Smooth muscle cell (in vitro differentiated cells): Measurements from ENCODE around the gene PTH2. TPM values are rescaled to one million over a fixed set of nuclear protein-coding genes. Genes with fewer than 3 reads are reported as not detected.

Experiments used
- DNase-seq: peaks from one replicate; lab custom pipeline; 2025; ENCODE audit not compliant: unreplicated experiment; lab: John Stamatoyannopoulos, UW
- H2AFZ ChIP-seq: fragments of 200-600 bp; sonication (generic); 2 replicates; pipeline ENCODE4 v1.6.0; 2016; ENCODE audit warnings: antibody characterized with exemption, low read depth, mild to moderate bottlenecking
- H3F3A ChIP-seq: fragments of 200-600 bp; sonication (generic); 2 replicates; pipeline ENCODE4 v1.6.0; 2017; ENCODE audit warnings: antibody characterized with exemption, low read depth
- H3K27ac ChIP-seq: fragments of 200-600 bp; sonication (generic); 2 replicates; pipeline ENCODE4 v1.5.1; 2016; ENCODE audit warnings: low read depth, mild to moderate bottlenecking
- H3K27me3 ChIP-seq: fragments of 200-600 bp; sonication (generic); 2 replicates; pipeline ENCODE4 v1.6.1; 2016; ENCODE audit warnings: low read depth, mild to moderate bottlenecking
- H3K36me3 ChIP-seq: fragments of 200-600 bp; sonication (generic); 2 replicates; pipeline ENCODE4 v1.5.1; 2016; ENCODE audit warnings: low read depth
- H3K4me1 ChIP-seq: fragments of 200-600 bp; sonication (generic); 2 replicates; pipeline ENCODE4 v1.5.1; 2016; ENCODE audit warnings: low read depth
- H3K4me2 ChIP-seq: fragments of 200-600 bp; sonication (generic); 2 replicates; pipeline ENCODE4 v1.6.0; 2016; ENCODE audit warnings: mild to moderate bottlenecking
- H3K4me3 ChIP-seq: fragments of 200-600 bp; sonication (generic); 2 replicates; pipeline ENCODE4 v1.5.1; 2016; ENCODE audit warnings: mild to moderate bottlenecking
- H3K79me2 ChIP-seq: fragments of 200-600 bp; sonication (generic); 2 replicates; pipeline ENCODE4 v1.6.0; 2016; ENCODE audit warnings: low read depth, mild to moderate bottlenecking
- H3K9ac ChIP-seq: fragments of 200-600 bp; sonication (generic); 2 replicates; pipeline ENCODE4 v1.6.0; 2016; ENCODE audit warnings: low read depth
- H3K9me3 ChIP-seq: fragments of 200-600 bp; sonication (generic); replicated peaks from 2 replicates; pipeline ENCODE4 v1.5.1; 2016; ENCODE audit warnings: low read depth
- H4K20me1 ChIP-seq: fragments of 200-600 bp; sonication (generic); 2 replicates; pipeline ENCODE4 v1.6.0; 2016; ENCODE audit warnings: low read depth
- CTCF ChIP-seq: fragments of 200-600 bp; sonication (generic); IDR thresholded peaks from 2 replicates; pipeline ENCODE4 v1.5.1; 2017; ENCODE audit warnings: borderline replicate concordance, mild to moderate bottlenecking, antibody characterized with exemption; ENCODE audit not compliant: insufficient read depth, poor library complexity, severe bottlenecking
- WGBS: methylation state at CpG from one replicate; pipeline ENCODE4 v1.1.7; 2016; ENCODE audit warnings: low lambda C conversion rate; 5-methylcytosine and 5-hydroxymethylcytosine counted together
- polyA plus RNA-seq: library from polyadenylated mRNA; unstranded; fragments of >200 nt; fragmentation: Nextera tagmentation; extraction: Ambion mirVana; gene quantifications from 2 replicates; pipeline ENCODE4 v1.2.1, GENCODE V29; 2016
- total RNA-seq: library from RNA; depleted of rRNA; stranded (reverse); fragments of >200 nt; gene quantifications from 2 replicates; pipeline ENCODE4 v1.2.3, GENCODE V29; 2014

Gene PTH2
- total and polyA plus RNA-seq, 2 experiments from 2014 or later: not detected

- peak; percentile 90 for DNase-seq
- no peak for TF ChIP-seq CTCF
- Histone ChIP-seq H3K4me2 (peak overlapping the region; percentile 96), H3K27ac (peak overlapping the region; percentile 45), H3K27me3 (peaks cover 46% of the 10 kb centered on the region), H3K4me1 (peaks cover 6% of the 10 kb centered on the region), H3K4me3 (peak overlapping the region; percentile 76), H3K79me2 (no peaks in the 10 kb centered on the region), H3F3A (peaks cover 8% of the 10 kb centered on the region), H2AFZ (peak overlapping the region; percentile 96), H3K9ac (no peak overlapping the region), H4K20me1 (no peaks in the 10 kb centered on the region), H3K36me3 (no peaks in the 10 kb centered on the region), H3K9me3 (no peaks in the 10 kb centered on the region)
- WGBS: under 1% methylated on average over 26 of the region's 43 CpGs
Measured at GRCh38 chr19:49442771-49443365, 19.6 kb upstream of the PTH2 start.

DNA sequence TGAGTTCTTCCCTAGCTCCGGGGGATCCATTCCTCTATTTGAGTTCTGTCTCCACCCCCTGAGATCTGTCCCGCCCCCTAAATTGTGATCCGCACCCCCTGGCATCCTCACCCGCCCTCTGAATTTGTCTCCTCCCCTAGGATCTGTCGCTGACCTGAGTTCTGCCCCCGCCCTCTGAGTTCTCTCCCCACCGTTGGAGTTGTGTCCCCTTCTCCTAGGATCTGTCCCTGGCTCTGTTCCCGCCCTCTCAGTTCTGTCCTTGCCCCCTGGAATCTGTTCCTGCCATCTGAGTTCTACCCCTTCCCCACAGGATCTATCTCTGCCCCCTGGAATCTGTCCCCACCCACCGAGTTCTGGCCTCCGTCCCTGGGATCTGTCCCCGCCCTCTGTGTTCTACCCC is 19.1 kb upstream of the PTH2 start:
- H2AFZ ChIP-seq: no peak overlapping the region
- H3K36me3 ChIP-seq: no peaks in the 10 kb centered on the region
- H3K9ac ChIP-seq: no peak overlapping the region
- no peaks in the 10 kb centered on the region for H4K20me1 ChIP-seq
- no peaks in the 10 kb centered on the region for H3K9me3 ChIP-seq
- no peak overlapping the region for H3K27ac ChIP-seq
- H3K4me1 ChIP-seq: peaks cover 6% of the 10 kb centered on the region
- no peaks in the 10 kb centered on the region for H3K79me2 ChIP-seq
- 11% methylated on average over 7 of the region's 11 CpGs for WGBS
- TF ChIP-seq CTCF: no peak
- peak overlapping the region; percentile 76 for H3K4me3 ChIP-seq
- DNase-seq: no peak
- peaks cover 8% of the 10 kb centered on the region for H3F3A ChIP-seq
- peak overlapping the region; percentile 96 for H3K4me2 ChIP-seq
- peaks cover 51% of the 10 kb centered on the region for H3K27me3 ChIP-seq

- H3K4me2 ChIP-seq: peak overlapping the region; percentile 96
Measured at GRCh38 chr19:49441960-49442350, 18.7 kb upstream of the PTH2 start.

More at GRCh38 chr19:49441960-49442350, 18.7 kb upstream of the PTH2 start:
- Histone ChIP-seq H3K36me3 (no peaks in the 10 kb centered on the region), H3K4me1 (peaks cover 6% of the 10 kb centered on the region), H3K27me3 (peaks cover 55% of the 10 kb centered on the region), H3K79me2 (no peaks in the 10 kb centered on the region), H3K9me3 (no peaks in the 10 kb centered on the region), H4K20me1 (no peaks in the 10 kb centered on the region), H3K27ac (no peak overlapping the region), H3F3A (peaks cover 8% of the 10 kb centered on the region), H2AFZ (no peak overlapping the region), H3K9ac (no peak overlapping the region), H3K4me3 (peak overlapping the region; percentile 76)
- DNase-seq: no peak
- TF ChIP-seq CTCF: no peak
- WGBS: 25% methylated on average over 14 of the region's 14 CpGs
